Measurements from ENCODE around the gene LTA4H.

LTA4H gene

DNA sequence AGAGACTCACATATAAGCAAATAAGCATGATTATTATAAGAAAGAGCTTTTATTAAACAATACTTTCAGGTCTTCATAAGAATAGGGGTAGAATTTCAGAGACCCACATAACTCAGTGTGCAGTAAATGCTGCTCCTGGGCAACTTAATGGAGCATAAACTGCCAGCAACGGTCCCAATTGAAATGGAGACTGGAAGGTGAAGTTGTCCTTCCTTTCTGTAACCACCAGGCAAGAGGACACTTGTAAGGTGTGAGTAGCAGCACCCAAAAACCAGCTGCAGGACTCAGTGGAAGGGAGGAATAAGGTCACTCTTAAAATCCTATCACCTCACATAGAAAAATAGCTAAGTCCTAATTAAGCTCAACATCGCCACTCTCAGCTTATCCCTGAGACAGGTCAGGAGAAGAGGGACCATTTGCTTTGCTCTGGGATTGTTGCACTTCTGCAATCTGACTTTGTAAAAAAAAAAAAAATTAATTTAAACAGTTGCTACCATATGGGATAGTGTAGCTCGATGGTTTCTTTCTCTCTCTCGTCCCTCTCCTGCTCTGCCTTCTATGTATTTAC lies 22.7 kb upstream of the LTA4H start:
- no peak for DNase-seq (ENCODE audit: low read depth)

DNA sequence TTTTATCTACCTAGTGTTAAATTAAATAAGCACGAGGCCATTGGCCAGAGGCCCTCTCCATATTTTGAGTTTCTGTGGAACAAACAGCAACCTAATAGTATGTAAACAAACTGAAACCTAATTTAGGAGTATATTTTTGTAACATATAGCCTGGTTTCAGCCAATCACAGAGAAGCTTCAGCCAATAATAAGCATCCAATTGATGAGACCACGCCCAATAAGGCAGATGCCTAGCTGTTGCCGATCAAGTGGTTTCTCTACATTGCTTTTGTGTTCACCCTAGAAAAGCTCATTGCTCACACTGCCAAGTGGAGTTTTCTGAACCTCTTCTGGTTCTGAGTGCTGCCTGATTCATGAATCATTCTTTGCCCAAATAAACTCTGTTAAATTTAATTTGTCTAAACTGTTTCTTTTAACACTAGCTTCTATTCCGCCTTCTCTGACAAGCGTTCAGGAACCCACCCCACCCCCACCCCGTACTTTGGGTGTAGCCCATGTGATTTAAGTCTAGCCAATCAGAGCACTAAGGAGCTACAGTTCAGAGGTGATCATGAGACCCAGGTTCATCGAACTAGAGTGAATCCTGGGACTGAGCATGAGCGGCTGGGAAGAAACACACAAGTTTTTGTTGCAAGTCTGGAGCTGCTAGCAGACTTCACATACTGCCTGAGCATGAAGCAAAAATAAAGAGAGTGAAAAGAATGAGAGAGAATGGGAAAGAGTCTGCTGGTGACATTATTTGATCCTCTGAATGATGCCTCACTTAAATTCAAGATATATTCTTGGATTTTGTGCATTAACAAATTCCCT lies 21.5 kb upstream of the LTA4H start:
- DNase-seq (ENCODE audit: low read depth) = no peak

DNA sequence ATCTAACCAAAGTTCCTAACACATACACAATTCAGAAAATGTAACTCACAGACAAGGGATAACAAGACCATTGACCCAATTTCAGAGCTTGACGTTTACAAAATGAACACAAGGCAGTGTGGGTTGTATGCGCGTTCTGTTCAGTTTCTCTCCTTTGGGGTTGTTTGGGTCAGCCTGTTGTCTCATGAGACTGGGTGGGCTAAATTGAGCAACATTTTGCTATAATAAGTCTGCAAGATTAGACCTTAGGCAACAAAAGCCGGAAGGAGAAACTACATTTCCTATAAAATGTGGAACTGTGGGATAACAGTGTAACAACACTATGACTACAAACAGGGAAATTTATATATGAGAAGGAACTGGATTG lies 18.8 kb upstream of the LTA4H start:
- no peak for DNase-seq (ENCODE audit: low read depth)

DNA sequence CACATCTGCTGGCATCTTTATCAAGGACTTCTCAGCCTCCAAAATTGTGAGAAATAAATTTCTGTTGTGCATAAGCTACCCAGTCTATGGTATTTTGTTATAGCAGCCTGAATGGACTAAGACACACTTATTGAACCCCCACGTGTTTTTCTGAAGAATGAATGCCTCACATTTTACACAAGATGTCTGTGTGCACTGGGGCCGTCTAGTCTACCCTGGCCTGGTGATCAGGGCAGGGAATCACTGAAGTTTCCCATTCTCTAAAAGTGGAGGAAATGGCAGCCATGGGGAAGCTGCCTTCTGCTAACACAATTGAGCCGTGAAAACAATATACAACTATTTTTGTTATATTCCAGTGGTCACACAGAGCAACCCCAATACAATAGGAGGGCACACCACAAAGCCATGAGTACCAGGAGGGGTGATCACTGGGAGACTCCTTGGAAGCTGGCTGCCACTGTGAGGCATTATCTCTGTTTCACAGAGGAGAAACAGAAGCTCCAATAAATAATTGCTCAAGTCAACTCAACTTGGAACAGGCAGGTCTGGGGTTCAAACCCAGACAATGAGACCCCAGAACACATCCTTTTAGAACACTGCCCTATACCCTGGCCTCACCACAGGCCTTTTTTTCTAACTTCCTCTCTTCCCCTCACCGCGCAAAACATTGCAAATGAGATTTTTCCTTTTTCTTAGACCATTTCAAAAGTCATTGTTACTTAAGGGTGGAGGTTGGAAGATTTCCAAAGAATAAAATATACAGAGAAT lies 18.3 kb upstream of the LTA4H start:
- no peak for DNase-seq (ENCODE audit: low read depth)

DNA sequence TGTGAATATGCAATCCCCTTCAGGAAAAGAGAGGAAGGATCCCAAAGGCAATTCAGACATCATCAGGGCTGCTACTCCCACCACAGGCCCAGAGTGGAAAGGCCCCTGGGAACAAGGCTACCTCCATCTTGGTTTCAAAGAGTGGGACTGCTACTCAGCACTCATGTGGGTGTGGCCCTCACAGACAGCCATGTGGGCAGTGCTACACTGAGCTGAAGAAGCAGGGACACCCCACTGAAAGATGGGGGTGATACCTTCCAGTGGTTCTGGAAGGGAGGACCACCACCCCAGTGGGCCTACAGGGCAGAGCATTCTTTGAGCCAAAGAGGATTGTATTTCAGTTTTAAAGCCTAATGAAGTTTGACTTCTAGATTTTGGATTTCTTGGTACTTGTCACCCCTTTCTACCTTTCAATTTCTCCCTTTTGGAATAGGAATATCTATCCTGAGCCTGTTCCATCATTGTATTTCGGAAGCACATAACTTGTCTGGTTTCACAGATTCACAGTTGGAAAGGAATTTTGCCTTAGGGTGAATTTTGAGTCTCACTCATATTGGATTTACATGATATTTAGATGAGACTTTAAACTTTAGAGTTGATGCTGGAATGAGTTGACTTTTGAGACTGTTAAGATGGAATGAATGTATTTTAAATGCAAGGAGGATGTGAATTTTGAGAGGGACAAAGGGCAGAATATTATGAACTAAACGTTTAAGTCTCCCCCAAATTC lies 16.5 kb upstream of the LTA4H start:
- DNase-seq (ENCODE audit: low read depth) = no peak

DNA sequence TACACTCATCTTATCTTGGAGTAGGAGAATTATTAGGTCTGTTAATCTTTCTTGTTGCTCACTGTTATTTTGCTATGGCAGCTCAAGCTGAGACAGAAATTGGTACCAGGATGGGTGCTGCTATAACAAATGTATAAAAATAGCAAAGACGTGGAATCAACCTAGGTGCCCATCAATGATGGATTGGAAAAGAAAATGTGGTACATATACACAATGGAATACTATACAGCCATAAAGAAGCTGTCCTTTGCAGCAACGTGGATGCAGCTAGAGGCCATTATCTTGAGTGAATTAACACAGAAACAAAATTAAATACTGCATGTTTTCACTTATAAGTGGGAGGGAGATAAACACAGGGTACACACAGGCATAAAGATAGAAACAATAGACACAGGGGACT lies 14.8 kb upstream of the LTA4H start:
- no peak for DNase-seq (ENCODE audit: low read depth)

DNA sequence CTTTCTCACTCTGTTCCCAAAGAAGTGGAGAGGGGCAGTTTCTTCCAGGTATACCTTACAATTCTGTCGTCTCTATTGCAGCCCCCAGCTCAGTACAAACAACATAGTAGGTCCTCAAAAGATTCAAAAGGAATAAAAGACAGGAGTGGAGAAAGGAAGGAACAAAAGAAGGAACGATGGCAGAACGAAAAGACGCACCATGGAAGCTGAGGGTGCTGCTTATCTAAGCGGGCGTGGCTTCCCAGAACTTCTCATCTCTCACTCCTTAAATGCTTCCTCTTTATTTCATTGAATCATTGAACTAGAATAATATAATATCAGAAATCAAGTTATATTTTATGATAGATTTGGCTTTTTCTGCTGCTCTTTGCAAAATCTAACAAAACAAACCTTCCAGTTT lies 13.7 kb upstream of the LTA4H start:
- no peak for DNase-seq (ENCODE audit: low read depth)

DNA sequence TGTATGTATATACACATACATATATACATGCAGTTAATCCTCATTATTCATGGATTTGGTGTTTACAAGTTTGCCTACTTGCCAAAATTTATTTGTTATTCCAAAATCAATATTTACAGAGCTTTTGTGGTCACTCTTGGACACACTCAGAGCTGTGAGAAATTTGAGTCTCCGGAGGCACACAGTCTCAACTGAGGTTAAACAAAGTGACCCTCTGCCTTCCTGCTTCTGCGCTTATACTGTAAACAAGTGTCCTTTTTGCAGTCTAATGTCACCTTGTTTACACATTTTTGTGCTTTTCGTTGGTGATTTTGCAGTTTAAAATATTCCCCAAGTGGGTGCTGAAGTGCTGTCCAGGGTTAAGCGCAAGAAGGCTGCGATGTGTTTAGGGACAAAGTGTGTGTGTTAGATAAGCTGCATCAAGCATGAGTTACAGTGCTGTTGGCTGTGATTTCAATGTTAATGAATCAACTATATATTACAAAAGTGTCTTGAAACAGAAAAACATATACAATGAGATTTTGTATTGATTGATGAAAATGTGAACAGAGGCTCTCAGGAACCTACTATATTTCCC lies 13.1 kb upstream of the LTA4H start:
- no peak for DNase-seq (ENCODE audit: low read depth)

DNA sequence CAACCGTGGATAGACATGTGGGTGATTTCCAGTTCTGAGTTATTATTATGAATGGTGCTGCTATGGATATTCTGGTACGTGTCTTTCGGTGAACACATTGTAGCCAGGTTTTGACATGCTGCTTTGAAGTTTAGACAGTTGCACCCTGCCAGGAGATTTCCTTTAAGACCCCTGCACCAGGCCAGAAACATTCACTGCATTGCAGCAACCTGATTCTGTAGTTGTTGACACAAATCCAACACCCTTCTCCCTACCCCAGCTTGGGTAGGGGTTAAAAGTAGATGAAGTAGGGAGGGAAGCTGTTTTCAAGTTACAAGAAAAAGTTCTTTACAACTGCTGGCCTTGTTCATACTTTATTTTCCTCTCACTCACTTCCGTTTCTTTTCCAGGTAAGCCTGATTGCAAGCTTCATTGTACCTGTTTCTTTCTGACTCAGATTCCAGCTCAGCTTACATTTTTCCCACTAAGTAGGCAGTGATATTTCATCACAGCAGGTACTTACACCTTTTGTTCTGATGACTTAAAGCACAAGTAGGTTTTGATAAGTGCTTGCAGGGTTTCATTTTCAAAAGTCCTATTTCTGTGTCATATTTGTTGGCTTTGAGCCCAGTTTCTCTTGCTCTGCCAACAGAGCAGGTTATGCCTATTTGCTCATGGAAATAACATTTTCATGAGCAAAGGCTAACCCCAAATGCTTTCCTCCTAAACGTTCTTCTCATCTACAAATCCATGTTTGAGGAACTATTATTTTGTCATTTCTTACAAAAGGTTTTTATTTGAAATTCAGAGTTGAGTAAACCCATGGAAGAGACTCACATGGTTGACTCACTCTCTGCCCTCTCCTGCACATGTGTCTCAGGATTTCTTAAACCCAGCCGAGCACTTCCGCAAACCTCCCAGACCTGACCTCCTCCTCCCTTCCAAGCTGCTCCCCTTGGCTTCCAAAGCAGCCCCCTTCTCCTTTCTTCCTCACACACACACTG lies 12.1 kb upstream of the LTA4H start:
- no peak for DNase-seq (ENCODE audit: low read depth)

DNA sequence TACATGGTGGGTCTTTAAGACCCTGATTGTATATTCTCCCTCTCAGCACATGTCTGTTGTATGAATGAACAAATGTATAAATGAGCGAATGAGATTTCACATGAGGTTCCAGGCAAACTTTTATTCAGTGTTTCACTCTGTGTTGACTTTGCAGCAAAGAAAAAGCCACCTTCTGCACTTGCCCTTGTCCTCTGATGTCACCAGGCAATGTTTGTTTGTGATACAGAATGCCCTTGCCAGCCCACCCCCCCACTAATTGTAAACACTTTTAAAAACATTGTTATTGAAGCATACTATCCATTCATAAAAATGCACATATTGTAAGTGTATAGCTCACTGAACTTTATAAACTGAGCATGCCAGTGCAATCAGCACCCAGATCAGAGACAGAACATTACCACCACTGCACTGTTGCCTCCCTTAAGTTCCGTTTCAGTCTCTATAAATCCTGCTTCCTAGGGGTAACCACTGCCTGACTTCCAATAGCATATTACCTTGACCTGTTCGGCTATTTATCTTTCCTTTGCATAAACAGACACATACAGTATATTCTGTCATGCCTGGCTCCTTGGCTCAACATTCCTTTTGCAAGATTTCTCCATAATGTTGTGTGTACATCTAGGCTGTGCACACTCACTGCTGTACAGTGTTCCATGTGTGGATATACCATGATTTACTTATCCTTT lies 11.3 kb upstream of the LTA4H start:
- no peak for DNase-seq (ENCODE audit: low read depth)

DNA sequence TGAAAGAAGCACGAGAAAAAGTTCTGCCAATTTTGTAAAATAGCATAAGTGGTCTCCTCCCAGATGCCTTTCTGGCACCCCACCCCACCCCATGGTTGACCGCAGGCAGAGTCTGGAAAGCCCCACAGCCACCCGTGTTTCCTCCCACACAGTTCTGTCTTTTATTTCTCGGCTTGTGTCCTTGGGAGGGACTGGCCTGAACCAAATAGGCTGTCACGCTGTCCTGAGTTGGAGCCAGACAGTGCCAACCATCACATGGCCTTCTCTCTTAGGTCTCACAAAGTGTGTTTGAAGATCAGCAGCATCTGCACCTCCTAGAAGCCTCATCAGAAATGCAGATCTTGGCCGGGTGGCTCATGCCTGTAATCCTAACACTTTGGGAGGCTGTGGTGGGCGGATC lies 10.2 kb upstream of the LTA4H start:
- DNase-seq (ENCODE audit: low read depth) = no peak

DNA sequence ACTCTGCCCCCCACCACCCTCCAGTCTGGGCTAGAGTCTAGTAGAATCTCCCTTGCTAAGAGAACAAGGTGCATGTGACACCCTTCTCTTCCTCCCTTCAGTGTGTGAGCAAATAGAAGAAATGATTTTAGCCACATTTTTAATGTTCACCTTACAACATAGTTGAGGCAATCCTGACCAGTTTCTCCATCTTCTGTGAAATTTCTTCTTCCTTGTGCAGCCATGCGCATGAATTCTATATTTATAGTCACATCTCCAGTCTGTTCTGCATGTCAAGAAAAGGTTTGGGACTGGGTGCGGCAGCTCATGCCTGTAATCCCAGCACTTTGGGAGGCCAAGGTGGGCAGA lies 9.5 kb upstream of the LTA4H start:
- no peak for DNase-seq (ENCODE audit: low read depth)

DNA sequence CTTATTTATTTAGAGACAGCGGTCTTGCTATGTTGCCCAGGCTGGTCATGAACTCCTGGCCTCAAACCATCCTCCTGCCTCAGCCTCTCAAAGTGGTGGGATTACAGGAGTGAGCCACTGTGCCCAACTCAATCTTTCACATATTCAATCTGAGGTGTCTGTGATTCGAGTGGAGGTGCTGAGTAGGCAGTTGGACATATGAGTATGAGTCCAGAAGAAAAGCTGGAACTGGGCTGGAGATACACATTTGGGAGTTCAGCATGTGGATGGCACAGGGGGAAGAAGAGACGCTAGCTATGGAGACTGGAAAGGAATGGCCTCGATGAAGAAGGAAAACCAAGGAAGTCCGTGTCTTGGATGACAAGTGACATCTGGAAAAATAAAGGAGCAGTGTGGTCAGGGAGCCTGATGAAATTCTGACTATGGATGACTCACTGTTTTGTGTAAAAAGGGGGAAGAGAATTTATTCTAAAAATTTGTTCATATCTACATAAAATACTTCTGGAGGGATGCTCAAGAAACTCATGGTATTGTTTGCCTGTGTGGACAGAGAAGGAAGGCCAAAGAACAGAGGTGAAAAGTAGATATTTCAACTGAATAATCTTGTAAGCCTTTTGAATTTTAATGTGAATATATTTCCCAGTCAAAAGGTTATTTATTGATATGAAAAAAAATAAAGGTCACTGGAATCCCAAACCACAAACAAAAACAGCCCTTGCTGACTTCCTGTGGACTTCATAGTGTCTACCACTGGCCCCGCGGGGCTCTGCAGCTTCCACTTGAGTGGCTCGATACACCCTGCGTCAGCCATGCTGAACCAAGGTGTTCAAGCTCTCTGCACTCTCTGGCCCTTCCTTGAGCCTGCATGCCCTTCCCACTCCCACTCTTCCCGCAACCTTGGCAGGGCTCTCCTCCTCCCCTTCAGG lies 8.9 kb upstream of the LTA4H start:
- DNase-seq (ENCODE audit: low read depth) = no peak

DNA sequence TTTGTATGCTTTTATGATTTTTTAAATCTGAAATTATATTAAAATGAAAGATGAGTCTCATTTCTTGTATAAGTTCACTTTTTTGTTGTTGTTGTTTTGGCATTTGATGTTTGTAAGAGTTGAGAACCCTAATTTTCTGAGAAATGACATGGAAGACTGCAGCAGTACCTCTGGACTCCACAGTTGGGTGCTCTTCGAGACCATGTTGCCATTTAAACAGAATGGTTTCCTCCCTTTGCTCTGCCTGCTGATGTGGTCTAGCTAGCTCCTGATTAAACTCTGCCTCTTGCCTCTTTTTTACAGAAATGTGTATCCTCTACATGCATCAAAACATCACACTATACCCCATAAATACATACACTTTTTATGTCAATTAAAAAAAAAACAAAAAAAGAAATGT lies 5.8 kb upstream of the LTA4H start:
- no peak for DNase-seq (ENCODE audit: low read depth)

DNA sequence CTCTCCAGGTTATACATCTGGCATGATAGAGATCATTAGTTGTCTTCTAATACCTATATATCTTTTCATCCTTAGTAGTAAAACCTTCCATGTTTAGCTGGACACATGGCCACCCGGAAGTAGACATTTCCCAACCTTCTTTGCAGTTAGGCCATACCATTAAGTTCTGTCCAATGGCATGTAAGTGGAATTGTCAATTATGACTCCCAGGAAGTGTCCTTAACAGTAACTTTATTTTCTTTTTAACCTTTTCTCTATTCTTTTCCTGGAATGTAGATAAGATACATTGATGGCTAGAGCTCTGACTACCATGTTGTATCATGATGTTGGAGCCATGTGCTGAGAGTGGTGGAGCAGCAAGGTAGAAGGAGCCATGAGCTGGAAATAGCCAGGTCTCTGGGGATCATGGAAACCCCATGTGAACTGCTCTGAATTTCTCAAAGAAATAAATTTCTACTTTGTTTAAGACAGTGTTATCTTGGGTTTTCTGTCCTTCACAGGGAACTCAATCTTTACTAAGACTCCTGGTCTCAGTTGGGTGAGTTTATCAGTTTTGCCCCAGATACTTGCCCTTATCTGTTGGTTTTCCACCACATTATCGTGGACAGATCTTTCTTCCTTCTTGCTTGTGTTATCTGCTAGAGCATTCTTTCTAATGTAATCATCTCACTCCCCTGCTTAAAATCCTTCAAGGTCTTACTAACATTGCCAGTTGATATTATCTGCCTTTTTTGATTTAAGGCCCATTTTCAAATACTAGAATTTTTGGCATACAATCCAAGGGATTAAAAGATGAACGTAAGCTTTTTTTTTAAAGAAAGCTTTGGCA lies 5.1 kb upstream of the LTA4H start:
- no peak for DNase-seq (ENCODE audit: low read depth)

DNA sequence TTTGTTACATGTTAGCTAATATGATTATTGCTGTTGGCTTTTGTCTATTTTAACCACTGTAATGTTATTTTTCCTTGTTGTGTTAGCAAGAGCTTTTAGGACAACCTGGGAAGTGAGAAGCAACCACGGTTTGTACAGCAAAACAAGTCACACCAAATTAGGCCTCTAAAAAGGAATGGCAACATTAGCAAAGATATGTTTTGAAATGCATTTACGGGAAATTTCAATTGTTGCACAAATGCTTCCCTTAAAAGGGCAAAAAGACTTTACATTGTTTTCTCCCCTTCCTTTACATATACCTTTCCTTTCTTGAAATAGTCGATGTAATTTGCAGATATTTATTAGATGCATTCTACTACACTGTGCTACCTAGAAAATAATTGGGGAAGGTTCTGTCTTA lies 4.1 kb upstream of the LTA4H start:
- DNase-seq (ENCODE audit: low read depth) = no peak

DNA sequence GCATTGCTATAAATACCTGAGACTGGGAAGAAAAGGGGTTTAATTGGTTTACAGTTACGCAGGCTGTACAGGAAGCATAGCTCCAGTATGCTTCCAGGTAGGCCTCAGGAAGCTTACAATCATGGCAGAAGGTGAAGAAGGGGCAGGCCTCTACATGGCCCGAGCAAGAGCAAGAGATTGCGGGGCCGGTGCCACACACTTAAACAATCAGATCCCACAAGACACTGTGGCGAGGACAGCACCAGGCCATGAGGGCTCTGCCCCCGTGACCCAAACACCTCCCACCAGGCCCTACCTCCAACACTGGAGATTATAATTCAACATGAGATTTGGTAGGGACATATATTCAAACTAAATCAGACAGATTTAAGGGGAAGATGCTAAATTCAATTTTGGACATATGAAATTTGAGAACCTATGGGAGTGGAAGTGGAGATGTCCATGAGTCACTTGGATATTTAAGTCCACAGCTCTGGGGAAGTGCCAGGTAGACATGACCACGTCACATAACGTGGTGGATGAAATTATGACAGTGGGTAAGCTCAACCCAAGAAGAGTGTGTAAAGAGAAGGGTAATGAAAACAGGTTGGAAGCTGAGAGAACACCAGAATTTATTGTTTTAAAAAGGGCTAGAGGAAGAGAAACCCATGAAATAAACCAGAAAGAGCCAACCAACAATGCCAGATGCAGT lies 1.5 kb upstream of the LTA4H start:
- no peak for DNase-seq (ENCODE audit: low read depth)
